ENCODE results near the gene AGBL2.
"Not testable (repeated sequence)": the region's sequence is repeated elsewhere in the genome, so short reads cannot be mapped to it uniquely, and the experiment has no call there.

Gene AGBL2

GRCh38 chr11:47715082-47715669, at the start of gene AGBL2:
TSS of gene AGBL2 (minus strand) at chr11:47715369. CDS start at chr11:47714650, 719 bp downstream.
- peak; percentile 84 for DNase-seq

- not testable (repeated sequence) for DNase-seq
These were observed 44.1 kb upstream of the AGBL2 start for GRCh38 chr11:47759291-47759690.

GRCh38 chr11:47756208-47756607, 41.0 kb upstream of the AGBL2 start:
- no peak for DNase-seq

GRCh38 chr11:47750725-47751124, 35.6 kb upstream of the AGBL2 start:
- no peak for DNase-seq

- not testable (repeated sequence) for DNase-seq
These were observed 27.3 kb upstream of the AGBL2 start for GRCh38 chr11:47742494-47742893.

GRCh38 chr11:47737817-47738216, 22.6 kb upstream of the AGBL2 start:
- not testable (repeated sequence) for DNase-seq

GRCh38 chr11:47732271-47732670, 17.1 kb upstream of the AGBL2 start:
- DNase-seq: no peak

GRCh38 chr11:47731475-47731874, 16.3 kb upstream of the AGBL2 start:
- DNase-seq: no peak

GRCh38 chr11:47726878-47727514, 11.8 kb upstream of the AGBL2 start:
- DNase-seq: no peak

GRCh38 chr11:47726118-47726442, 10.9 kb upstream of the AGBL2 start:
- no peak for DNase-seq

- DNase-seq: no peak
These were observed 10.4 kb upstream of the AGBL2 start for GRCh38 chr11:47725442-47726117.

GRCh38 chr11:47724041-47724729, 9.0 kb upstream of the AGBL2 start:
- DNase-seq: no peak

- no peak for DNase-seq
These were observed 7.9 kb upstream of the AGBL2 start for GRCh38 chr11:47723041-47723440.

GRCh38 chr11:47720651-47721050, 5.5 kb upstream of the AGBL2 start:
- no peak for DNase-seq

- no peak for DNase-seq
These were observed 1.5 kb upstream of the AGBL2 start for GRCh38 chr11:47716692-47717091.

GRCh38 chr11:47714554-47715081, 551 bp downstream of the AGBL2 start:
- DNase-seq: no peak

- DNase-seq: no peak
These were observed 3.4 kb downstream of the AGBL2 start for GRCh38 chr11:47711816-47712215.

- DNase-seq: no peak
These were observed 3.9 kb downstream of the AGBL2 start for GRCh38 chr11:47711225-47711624.

- not testable (repeated sequence) for DNase-seq
These were observed 7.8 kb downstream of the AGBL2 start for GRCh38 chr11:47707275-47707786.

- DNase-seq: no peak
These were observed 9.4 kb downstream of the AGBL2 start for GRCh38 chr11:47705721-47706120.

- DNase-seq: no peak
These were observed 23.2 kb downstream of the AGBL2 start for GRCh38 chr11:47691979-47692378.

GRCh38 chr11:47689480-47689879, 25.7 kb downstream of the AGBL2 start:
- no peak for DNase-seq

GRCh38 chr11:47688991-47689390, 26.2 kb downstream of the AGBL2 start:
- no peak for DNase-seq
